Neuron (in vitro differentiated cells): Measurements from ENCODE around the gene NRP1.

Source experiments
- H2AFZ ChIP-seq: one replicate; pipeline ENCODE4 v1.6.1; 2013; ENCODE audit warnings: low read depth, mild to moderate bottlenecking, inconsistent platforms, low read length, moderate library complexity
- H3K27me3 ChIP-seq: one replicate; pipeline ENCODE4 v1.6.1; 2013; ENCODE audit warnings: low read length; ENCODE audit not compliant: insufficient read depth
- H3K36me3 ChIP-seq: one replicate; pipeline ENCODE4 v1.6.1; 2013; ENCODE audit warnings: low read length; ENCODE audit not compliant: insufficient read depth
- H3K4me1 ChIP-seq: one replicate; pipeline ENCODE4 v1.6.1; 2013; ENCODE audit warnings: low read length; ENCODE audit not compliant: insufficient read depth
- H3K4me3 ChIP-seq: 2 replicates; pipeline ENCODE4 v1.5.1; 2013; ENCODE audit warnings: mild to moderate bottlenecking, low read length, moderate library complexity
- H3K9me3 ChIP-seq: one replicate; pipeline ENCODE4 v1.6.1; 2013; ENCODE audit warnings: low read length

The NRP1 gene

DNA sequence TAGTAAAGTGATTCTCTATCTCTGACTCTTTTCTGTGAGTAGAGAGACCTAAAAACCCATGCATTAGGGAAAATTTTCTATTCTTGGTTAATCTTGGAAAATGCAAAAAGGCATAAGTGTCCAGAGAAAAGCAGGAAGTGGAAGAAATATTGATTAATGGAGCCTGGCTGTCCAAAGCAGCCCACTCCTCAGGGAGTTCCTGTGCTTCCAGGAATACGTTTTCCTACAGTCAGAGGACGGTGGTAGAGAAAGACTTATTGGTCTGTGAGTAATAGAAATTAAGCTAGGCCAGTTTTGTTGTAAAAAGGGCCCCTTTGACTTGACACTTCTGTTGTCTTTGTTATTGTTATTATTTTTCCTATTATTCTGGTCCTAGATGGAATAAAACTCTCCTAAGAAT is 157.8 kb downstream of the NRP1 start:
- Histone ChIP-seq H3K4me1 (no peaks in the 10 kb centered on the region), H3K9me3 (no peaks in the 10 kb centered on the region), H3K27me3 (no peaks in the 10 kb centered on the region), H2AFZ (no peak overlapping the region), H3K36me3 (peaks cover 24% of the 10 kb centered on the region), H3K4me3 (no peak overlapping the region)

DNA sequence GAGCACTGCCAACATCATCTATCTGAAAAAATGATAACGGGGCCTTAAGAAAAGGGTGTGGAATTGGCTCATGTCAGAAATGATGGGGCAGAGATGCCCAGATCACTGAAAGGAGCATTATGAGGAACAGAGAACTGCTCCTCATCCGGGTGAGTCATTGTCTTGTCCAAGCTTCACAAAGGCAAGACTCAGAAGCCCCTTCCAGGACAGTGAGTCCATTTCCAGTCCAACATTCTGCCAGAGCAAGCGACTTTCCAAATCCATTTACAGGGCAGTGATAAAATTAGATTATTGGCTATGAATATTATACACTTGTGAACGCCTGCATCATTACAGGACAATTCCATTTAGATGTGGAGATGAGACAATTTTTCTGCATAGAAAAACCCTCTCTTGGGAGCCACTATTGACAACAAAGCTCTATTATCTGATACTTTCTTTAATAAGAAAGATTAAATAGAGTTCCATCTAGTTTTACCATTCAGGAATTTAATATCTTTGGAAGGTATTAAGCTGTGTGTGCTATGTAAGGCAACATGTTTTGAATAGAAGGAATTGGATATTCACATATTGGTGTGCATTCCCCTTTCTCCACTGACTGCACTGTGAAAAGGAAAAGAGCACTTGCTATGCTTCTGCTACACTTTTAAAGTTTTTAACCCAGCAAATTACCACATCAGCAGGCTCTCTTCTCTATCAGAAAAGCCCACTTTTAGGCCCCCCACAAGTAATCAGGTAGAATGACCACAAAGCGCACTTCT is 159.6 kb downstream of the NRP1 start:
- H3K36me3 ChIP-seq: peaks cover 10% of the 10 kb centered on the region
- H3K4me1 ChIP-seq: no peaks in the 10 kb centered on the region
- H3K27me3 ChIP-seq: no peaks in the 10 kb centered on the region
- H2AFZ ChIP-seq: no peak overlapping the region
- H3K4me3 ChIP-seq: no peak overlapping the region
- no peaks in the 10 kb centered on the region for H3K9me3 ChIP-seq

DNA sequence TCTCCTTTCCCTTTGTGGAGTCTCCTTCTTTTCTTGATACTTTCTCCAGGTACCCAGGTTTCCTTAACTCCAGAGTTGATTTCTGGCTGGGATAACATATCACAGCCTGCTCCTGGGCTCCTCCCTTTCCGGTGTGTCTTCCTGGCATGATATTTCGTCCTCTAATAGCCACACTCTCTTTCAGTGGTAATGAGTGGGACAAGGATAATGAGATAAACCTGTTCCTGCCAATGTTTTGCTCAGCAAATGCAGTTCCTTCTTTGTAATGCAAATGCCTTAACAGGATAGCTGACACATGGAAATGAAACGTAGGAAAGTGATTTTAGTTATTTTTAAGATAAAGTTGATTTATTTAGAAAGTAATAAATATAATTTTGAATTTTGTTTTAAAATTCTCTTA is 168.6 kb downstream of the NRP1 start:
- Histone ChIP-seq H2AFZ (no peak overlapping the region), H3K4me1 (peaks cover 8% of the 10 kb centered on the region), H3K4me3 (no peak overlapping the region), H3K36me3 (no peaks in the 10 kb centered on the region), H3K9me3 (no peaks in the 10 kb centered on the region), H3K27me3 (no peaks in the 10 kb centered on the region)

DNA sequence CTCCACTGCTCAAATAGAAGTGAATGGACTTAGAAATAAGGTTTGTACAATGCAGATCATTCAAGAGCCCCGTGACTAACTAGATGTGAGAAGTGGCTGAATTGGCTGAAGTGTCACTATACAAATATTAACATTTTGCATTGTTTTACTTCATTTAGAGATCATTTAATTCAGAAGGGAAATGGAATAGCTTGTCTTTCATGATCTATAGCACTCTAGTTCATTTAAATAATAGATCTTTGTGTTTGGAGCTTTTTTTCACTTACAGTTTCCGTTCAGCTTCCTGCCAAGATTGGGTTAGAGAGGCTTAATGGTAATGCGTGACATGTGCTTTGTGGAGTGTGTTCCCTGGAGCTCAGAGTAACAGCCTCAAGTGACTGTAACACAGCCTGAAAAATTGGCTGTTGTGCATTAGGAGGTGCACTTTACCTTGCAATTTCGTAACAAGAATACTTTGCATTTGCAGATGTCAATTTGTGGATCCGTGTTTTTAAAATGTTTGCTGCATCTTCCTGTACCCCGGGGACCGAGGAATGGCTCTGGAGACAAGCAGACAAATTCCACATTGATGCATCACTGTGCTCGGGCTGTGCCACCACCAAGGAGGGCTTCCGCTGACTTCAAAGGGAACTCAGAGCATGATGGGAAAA is 170.3 kb downstream of the NRP1 start:
- Histone ChIP-seq H3K27me3 (no peaks in the 10 kb centered on the region), H3K4me3 (no peak overlapping the region), H3K36me3 (no peaks in the 10 kb centered on the region), H3K4me1 (peaks cover 8% of the 10 kb centered on the region), H3K9me3 (no peaks in the 10 kb centered on the region), H2AFZ (no peak overlapping the region)

DNA sequence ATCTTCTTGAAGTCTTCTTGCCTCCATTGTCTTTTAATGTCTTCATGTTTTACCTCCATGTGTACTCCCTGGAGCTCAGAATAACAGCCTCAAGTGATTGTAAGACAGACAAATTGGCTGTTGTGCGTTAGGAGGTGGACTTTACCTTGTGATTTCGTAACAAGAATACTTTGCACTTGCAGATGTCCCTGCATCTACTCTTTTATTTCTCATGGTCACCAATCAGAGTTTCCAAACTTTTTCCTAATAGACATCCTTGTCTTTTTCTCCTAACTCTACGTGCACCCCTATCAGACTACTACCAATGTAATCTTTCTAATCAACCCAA is 172.3 kb downstream of the NRP1 start:
- Histone ChIP-seq H2AFZ (no peak overlapping the region), H3K4me1 (peaks cover 8% of the 10 kb centered on the region), H3K36me3 (no peaks in the 10 kb centered on the region), H3K4me3 (no peak overlapping the region), H3K9me3 (no peaks in the 10 kb centered on the region), H3K27me3 (no peaks in the 10 kb centered on the region)

DNA sequence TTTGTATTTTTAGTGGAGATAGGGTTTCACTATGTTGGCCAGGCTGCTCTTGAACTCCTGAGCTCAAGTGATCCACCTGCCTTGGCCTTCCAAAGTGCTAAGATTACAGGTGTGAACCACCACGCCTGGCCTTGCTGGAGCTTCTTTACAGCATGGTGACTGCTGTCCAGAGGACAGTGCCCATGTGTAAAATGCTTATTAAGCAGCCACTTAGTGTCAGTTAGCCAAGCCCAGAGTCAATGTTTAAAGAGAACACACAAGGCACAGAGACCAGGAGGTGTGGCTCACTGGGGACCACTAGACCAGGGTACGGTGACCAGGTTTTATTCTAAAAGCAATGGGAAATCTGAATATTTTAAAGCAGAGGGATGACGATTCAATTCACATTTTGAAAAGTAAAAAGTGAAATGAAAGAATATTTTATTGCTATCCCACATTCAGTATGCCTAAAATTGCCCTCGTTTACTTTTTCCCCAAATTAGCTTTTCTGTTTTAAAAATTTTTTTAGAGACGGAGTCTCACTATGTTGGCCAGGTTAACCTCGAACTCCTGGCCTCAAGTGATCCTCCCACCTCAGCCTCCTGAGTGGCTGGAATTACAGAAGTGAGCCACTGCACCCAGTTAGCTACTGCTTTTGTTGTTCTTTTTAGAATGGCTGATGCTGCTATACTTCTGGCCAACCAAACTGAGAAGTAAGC is 172.8 kb downstream of the NRP1 start:
- Histone ChIP-seq H3K36me3 (no peaks in the 10 kb centered on the region), H3K9me3 (no peaks in the 10 kb centered on the region), H2AFZ (no peak overlapping the region), H3K4me3 (no peak overlapping the region), H3K4me1 (peaks cover 8% of the 10 kb centered on the region), H3K27me3 (no peaks in the 10 kb centered on the region)

DNA sequence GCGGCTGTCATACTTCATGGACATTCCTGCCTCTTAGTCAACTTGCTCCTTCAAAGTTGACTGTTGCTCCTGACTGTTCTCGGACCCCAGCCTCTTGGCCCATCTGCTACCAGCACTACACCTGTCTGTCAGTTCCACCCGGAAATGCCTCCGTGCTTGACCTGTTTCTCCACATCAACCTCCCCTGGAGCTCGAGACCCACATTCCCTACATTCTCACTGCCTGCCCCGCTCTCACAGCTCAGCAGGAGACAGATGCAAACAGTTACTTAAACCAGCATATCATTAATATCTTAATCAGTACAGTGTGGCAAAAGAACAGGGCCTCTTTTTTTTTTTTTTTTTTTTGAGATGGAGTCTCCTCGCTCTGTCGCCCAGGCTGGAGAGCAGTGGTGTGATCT is 174.3 kb downstream of the NRP1 start:
- H3K4me3 ChIP-seq: no peak overlapping the region
- peaks cover 7% of the 10 kb centered on the region for H3K4me1 ChIP-seq
- H3K36me3 ChIP-seq: no peaks in the 10 kb centered on the region
- no peaks in the 10 kb centered on the region for H3K27me3 ChIP-seq
- no peak overlapping the region for H2AFZ ChIP-seq
- no peaks in the 10 kb centered on the region for H3K9me3 ChIP-seq

DNA sequence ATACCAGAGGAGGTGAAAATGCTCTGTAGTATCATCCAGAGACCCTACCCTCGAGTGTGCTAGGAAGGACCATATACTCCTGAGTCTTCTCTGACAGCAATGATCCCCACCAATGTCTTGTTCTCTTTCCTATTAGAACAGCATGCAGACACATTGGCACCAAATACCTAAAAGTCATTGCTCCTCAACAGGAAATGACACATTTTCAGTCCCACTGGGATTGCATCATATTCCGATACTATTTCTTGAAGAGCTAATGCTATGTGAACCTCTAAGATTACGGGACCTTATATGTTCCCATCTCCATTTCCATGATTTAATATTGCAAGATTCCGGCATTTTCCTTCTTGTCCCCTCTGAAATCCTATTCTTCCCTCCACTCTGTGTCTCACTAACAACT is 177.4 kb downstream of the NRP1 start:
- no peak overlapping the region for H2AFZ ChIP-seq
- no peak overlapping the region for H3K4me3 ChIP-seq
- no peaks in the 10 kb centered on the region for H3K4me1 ChIP-seq
- no peaks in the 10 kb centered on the region for H3K27me3 ChIP-seq
- no peaks in the 10 kb centered on the region for H3K36me3 ChIP-seq
- H3K9me3 ChIP-seq: no peaks in the 10 kb centered on the region

DNA sequence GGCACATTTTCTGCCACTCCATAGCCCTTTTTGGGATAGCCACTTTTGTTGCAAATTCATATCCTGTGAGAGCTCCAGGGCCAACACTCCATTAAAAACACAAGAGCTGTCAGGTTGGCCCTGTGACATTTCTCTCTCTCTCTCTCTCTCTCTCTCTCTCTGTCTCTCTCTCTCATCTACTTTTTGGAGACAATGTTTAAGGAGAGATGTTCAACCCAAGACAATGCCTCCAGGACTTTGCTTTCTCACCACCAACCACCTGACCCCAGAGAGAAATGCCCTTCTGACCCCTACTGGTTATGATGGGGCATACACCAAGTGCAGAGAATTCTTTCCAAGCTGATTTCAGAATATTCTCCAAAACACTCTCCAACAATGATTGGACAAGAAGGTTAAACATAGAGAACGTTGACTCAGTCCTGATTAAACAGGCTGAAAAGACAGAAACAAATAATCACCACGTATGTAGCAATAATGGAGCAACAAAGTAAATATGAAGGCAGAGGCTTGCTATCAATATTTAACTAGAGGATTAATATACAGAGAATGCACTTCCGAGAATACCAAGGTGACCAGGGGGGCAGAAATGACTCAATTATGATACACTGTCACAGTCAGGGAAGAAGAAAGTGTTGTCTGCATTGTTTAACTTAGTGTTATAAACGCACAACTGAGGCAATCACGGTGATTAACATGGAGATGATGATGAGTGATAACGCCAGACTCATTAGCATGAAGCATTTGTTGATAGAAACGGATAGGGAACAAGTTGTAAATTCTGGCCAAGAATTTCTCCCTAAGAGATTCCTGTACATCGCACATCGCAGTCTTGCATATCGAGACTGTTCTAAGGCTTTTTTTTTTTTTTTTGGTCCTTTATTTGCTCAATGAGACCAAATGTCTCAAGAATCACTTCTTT is 178.5 kb downstream of the NRP1 start:
- H3K4me1 ChIP-seq: no peaks in the 10 kb centered on the region
- H3K36me3 ChIP-seq: no peaks in the 10 kb centered on the region
- H3K4me3 ChIP-seq: no peak overlapping the region
- H3K9me3 ChIP-seq: no peaks in the 10 kb centered on the region
- no peak overlapping the region for H2AFZ ChIP-seq
- peaks cover 4% of the 10 kb centered on the region for H3K27me3 ChIP-seq

DNA sequence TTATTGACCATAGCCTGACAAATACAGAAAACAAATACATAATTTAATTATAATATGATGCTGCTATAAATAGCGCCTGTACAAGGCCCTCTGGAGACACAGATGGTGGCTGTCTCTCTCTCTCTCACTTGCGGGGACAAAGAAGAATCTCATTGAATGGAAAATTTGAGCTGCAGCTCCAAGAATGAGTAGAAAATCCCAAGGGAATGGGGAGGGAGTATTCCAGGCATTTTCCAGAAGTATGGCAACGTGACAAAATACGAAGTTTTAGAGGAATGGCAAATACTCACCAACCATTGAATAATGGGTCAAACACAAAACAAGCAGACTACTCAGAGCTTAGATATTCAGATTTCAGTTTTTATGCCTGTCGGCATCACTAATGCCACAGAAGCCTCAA is 179.9 kb downstream of the NRP1 start:
- peaks cover 4% of the 10 kb centered on the region for H3K27me3 ChIP-seq
- no peaks in the 10 kb centered on the region for H3K9me3 ChIP-seq
- no peak overlapping the region for H2AFZ ChIP-seq
- H3K4me3 ChIP-seq: no peak overlapping the region
- H3K4me1 ChIP-seq: no peaks in the 10 kb centered on the region
- no peaks in the 10 kb centered on the region for H3K36me3 ChIP-seq

DNA sequence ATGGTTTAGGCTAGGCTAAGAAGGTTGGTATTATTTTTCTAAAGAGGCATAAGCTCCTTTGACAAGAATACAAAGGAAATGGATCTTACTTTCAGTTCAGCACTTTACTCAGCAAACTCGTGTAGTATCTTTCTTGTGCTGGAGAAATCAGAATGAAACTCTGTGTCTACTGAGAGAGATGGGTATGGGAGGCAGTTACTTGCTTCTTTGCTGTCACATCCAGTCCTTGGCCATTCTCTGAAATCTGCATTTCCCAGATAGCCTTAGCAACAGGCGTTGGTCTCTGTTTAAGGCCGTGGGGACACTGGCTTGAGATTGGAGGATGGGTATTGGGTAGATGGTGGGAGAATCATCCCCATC is 180.5 kb downstream of the NRP1 start:
- H2AFZ ChIP-seq: no peak overlapping the region
- no peak overlapping the region for H3K4me3 ChIP-seq
- no peaks in the 10 kb centered on the region for H3K4me1 ChIP-seq
- peaks cover 4% of the 10 kb centered on the region for H3K27me3 ChIP-seq
- H3K36me3 ChIP-seq: no peaks in the 10 kb centered on the region
- H3K9me3 ChIP-seq: no peaks in the 10 kb centered on the region

DNA sequence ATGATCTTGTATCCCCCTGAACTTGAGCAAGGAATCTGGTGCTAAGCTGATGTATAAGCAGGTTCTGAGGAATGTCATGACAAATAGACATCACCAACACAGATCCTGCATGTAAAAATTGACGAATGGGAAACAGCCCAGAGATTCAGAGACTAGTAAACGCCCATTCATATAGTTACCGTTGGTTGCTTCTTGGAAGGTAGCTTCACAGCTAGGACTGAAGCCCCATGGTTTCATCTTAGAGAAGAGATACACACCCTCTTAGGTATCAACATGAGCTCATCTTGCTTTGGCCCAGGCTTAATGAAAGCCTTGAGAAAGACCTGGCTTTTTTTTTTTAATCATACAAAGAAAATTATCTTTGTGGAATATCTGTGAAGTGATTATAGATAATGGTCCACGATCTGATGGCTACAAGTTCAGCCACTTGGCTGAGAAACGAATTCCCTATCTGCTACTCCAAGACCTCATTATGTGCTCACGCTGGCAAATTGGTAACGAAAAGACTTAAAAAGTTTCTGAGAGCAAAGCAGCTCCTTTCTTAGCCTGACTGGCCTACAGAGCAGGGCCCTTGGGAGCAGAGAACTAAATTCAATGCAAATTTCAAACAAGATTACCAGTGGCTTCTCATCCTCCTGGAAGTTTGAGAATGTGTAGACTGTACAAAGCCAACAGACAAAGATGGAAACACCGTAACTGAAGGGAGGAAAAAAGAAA is 181.1 kb downstream of the NRP1 start:
- no peaks in the 10 kb centered on the region for H3K4me1 ChIP-seq
- H3K36me3 ChIP-seq: no peaks in the 10 kb centered on the region
- H3K4me3 ChIP-seq: no peak overlapping the region
- peaks cover 4% of the 10 kb centered on the region for H3K27me3 ChIP-seq
- no peak overlapping the region for H2AFZ ChIP-seq
- H3K9me3 ChIP-seq: no peaks in the 10 kb centered on the region
